Keratinocyte (primary cell): ENCODE data around the gene OLIG3. TPM values are rescaled to one million over a fixed set of nuclear protein-coding genes. Genes with fewer than 3 reads are reported as not detected.
A peak's percentile ranks its signal among the peaks of the same experiment; 100 is the strongest.

Experiments
- DNase-seq: peaks from one replicate; pipeline ENCODE4 v3.0.0-alpha.2; 2011; ENCODE audit warnings: low read depth, missing footprints, low spot score
- FAIRE-seq: peaks from 2 replicates; lab custom pipeline; 2011; peaks lifted over from hg19 to GRCh38; lab: Jason Lieb, UNC
- H2AFZ ChIP-seq: 2 replicates; pipeline ENCODE4 v1.6.0; 2012; ENCODE audit warnings: low read length, control low read depth, inconsistent platforms; ENCODE audit not compliant: control insufficient read depth
- H3K27ac ChIP-seq: 2 replicates; pipeline ENCODE4 v1.5.1; 2011; ENCODE audit warnings: low read length; ENCODE audit not compliant: control insufficient read depth, insufficient read depth
- H3K27me3 ChIP-seq: 3 replicates; pipeline ENCODE4 v1.6.0; 2011; ENCODE audit warnings: low read length; ENCODE audit not compliant: control insufficient read depth, insufficient read depth; ENCODE audit errors: extremely low read depth
- H3K36me3 ChIP-seq, 2 experiments: 2 replicates in 1 of 2; 3 replicates in 1 of 2; pipeline ENCODE4 v1.5.1; 2011; ENCODE audit warnings: low read length in 2 of 2, mild to moderate bottlenecking in 1 of 2; ENCODE audit not compliant: control insufficient read depth in 2 of 2, insufficient read depth in 2 of 2; ENCODE audit errors: extremely low read depth in 1 of 2
- H3K4me1 ChIP-seq: 3 replicates; pipeline ENCODE4 v1.5.1; 2011; ENCODE audit warnings: low read length; ENCODE audit not compliant: control insufficient read depth, insufficient read depth; ENCODE audit errors: extremely low read depth
- H3K4me2 ChIP-seq: 3 replicates; pipeline ENCODE4 v1.6.0; 2011; ENCODE audit warnings: low read depth, low read length; ENCODE audit not compliant: control insufficient read depth, insufficient read depth; ENCODE audit errors: extremely low read depth
- H3K4me3 ChIP-seq, 3 experiments: fragments of 200-600 bp in 1 of 3; sonication (generic) in 1 of 3; 2 replicates in 2 of 3; 3 replicates in 1 of 3; pipeline ENCODE4 v1.5.1; 2011 to 2016; ENCODE audit warnings: low read length in 3 of 3, mild to moderate bottlenecking in 3 of 3, control low read depth in 2 of 3, inconsistent platforms in 1 of 3, low read depth in 1 of 3, mixed read lengths in 1 of 3, mixed run types in 1 of 3, moderate library complexity in 1 of 3; ENCODE audit not compliant: control insufficient read depth in 2 of 3, insufficient read depth in 2 of 3; ENCODE audit errors: extremely low read depth in 1 of 3
- H3K79me2 ChIP-seq: 2 replicates; pipeline ENCODE4 v1.6.0; 2012; ENCODE audit warnings: low read length; ENCODE audit not compliant: control insufficient read depth, insufficient read depth
- H3K9ac ChIP-seq: 3 replicates; pipeline ENCODE4 v1.6.0; 2011; ENCODE audit warnings: low read length; ENCODE audit not compliant: control insufficient read depth, insufficient read depth; ENCODE audit errors: extremely low read depth
- H3K9me1 ChIP-seq: 3 replicates; pipeline ENCODE4 v1.6.0; 2011; ENCODE audit warnings: low read length; ENCODE audit not compliant: control insufficient read depth, insufficient read depth; ENCODE audit errors: extremely low read depth
- H3K9me3 ChIP-seq: 2 replicates; pipeline ENCODE4 v1.5.1; 2012; ENCODE audit warnings: low read depth, low read length; ENCODE audit not compliant: control insufficient read depth
- H4K20me1 ChIP-seq: 3 replicates; pipeline ENCODE4 v1.6.0; 2011; ENCODE audit warnings: low read length; ENCODE audit not compliant: control insufficient read depth, insufficient read depth; ENCODE audit errors: extremely low read depth
- CTCF ChIP-seq, 3 experiments: IDR thresholded peaks in 1 of 3; conservative IDR thresholded peaks in 1 of 3; optimal IDR thresholded peaks in 1 of 3; 2 replicates in 2 of 3; 3 replicates in 1 of 3; pipeline versions ENCODE3 to v1.5.1; 2011; ENCODE audit warnings: low read length in 3 of 3, mild to moderate bottlenecking in 3 of 3, moderate library complexity in 2 of 3, control low read depth in 1 of 3, inconsistent platforms in 1 of 3; ENCODE audit not compliant: insufficient read depth in 2 of 3; ENCODE audit errors: extremely low read depth in 1 of 3
- EZH2 ChIP-seq: IDR thresholded peaks from one replicate; pipeline ENCODE4 v1.6.1; 2012; ENCODE audit warnings: inconsistent platforms, mild to moderate bottlenecking, low read length, moderate library complexity
- dilution Hi-C: fragments of 300-500 bp; cut with MboI; formaldehyde crosslinking; loops from one replicate; pipeline ENCODE4 v1.7.0; 2020; ENCODE audit warnings: low sequenced_read_pairs; ENCODE audit not compliant: extremely low pct_ligation_motif_present
- polyA minus RNA-seq, 3 experiments: library from RNA; depleted of rRNA, polyadenylated mRNA; stranded (reverse); fragments of >200 nt; gene quantifications; 1 replicate in 1 of 3; 2 replicates in 1 of 3; 3 replicates in 1 of 3; pipeline ENCODE4 v1.2.3, GENCODE V29; 2011
- polyA plus RNA-seq, 5 experiments: library from polyadenylated mRNA; depleted of rRNA in 3 of 5; stranded (reverse) in 3 of 5; stranded (forward) in 1 of 5; unstranded in 1 of 5; fragments of >200 nt; gene quantifications; 1 replicate in 1 of 5; 2 replicates in 3 of 5; 3 replicates in 1 of 5; pipeline versions ENCODE4 v1.2.1 to v1.2.3, GENCODE V29; 2011 to 2012; ENCODE audit warnings: missing spikeins in 2 of 5, low read depth in 1 of 5, low replicate concordance in 1 of 5

OLIG3 gene
- not detected in 3 replicates for polyA plus RNA-seq
- not detected for polyA plus RNA-seq (2011; ENCODE audit: low read depth)
- polyA plus RNA-seq (2011; cell fraction: cytosol; rRNA removed) = not detected in 2 replicates
- not detected in 2 replicates for polyA plus RNA-seq (2011; cell fraction: nucleus; rRNA removed)
- polyA plus RNA-seq (2012; ENCODE audit: low replicate concordance) = not detected in 2 replicates
- polyA minus RNA-seq = not detected in 3 replicates
- polyA minus RNA-seq (2011; cell fraction: cytosol; rRNA and poly(A)+ RNA removed) = not detected
- polyA minus RNA-seq (2011; cell fraction: nucleus; rRNA and poly(A)+ RNA removed) = not detected in 2 replicates

DNA sequence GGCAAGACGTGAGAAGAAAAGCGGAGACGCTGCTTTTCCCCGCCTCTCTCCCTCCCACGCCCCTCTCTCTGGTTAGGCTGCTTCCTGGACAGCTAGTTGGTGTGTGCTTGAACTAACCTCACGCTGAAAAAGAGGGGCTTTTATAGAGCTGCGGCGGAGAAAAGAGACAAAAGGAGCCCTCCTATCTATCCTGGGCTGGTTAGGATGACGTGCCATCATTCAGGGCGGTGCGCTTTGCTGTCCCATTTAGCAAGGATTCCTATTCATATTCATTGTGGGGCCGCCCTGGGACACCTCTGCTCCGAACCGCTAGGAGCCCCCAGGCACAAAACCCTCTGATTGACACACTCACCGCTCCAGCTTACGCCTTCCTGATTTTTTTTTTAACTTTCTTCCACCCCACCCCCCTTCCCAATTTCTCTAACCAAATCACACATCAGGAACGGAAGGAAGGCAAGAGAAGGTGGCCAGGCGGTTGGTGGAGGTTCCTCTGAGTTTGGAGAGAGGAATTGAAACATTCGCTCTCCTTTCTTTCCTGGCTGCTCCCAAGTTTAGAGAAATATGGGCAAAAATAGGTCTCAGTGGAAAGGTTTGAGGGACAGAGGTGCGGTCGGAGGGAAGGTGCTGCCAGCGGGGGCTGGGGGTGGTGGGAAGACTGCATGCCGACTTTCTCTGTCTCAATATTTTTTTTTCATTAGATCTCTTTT is at the start of gene OLIG3:
Gene OLIG3 (minus strand): TSS at position 114 of the 707 bp plus-strand sequence. CDS start 224 bp downstream, outside the sequence.
- H3K36me3 ChIP-seq = no peaks in the 10 kb centered on the region
- H3K4me1 ChIP-seq = peaks cover 3% of the 10 kb centered on the region
- no peak within 1 kb of the TSS for H3K9ac ChIP-seq
- peaks cover 97% of the 10 kb centered on the region for H3K27me3 ChIP-seq
- H3K27ac ChIP-seq = no peak within 1 kb of the TSS
- no peaks in the 10 kb centered on the region for H4K20me1 ChIP-seq
- TF ChIP-seq EZH2 (peak; percentile 10), CTCF (optimal IDR thresholded peaks at IDR 0.05 in 1 of 3, IDR thresholded peaks at IDR 0.05 in 1 of 3, conservative IDR thresholded peaks at IDR 0.05 in 1 of 3; ENCODE audit: extremely low read depth in 1 of 3, insufficient read depth in 2 of 3, low read length in 3 of 3) (no peak)
- DNase-seq (no peak), FAIRE-seq (no peak)
- H3K9me1 ChIP-seq = no peaks in the 10 kb centered on the region
- H3K4me3 ChIP-seq = no peak within 1 kb of the TSS
- no peak within 1 kb of the TSS for H3K4me2 ChIP-seq
- no peaks in the 10 kb centered on the region for H3K9me3 ChIP-seq
- H3K79me2 ChIP-seq = no peaks in the 10 kb centered on the region
- dilution Hi-C loops = no loop called here
- no peak within 1 kb of the TSS for H2AFZ ChIP-seq

- no peak for FAIRE-seq
- no peaks in the 10 kb centered on the region for H4K20me1 ChIP-seq
- H3K79me2 ChIP-seq = no peaks in the 10 kb centered on the region
- dilution Hi-C loops = no loop called here
- no peaks in the 10 kb centered on the region for H3K4me1 ChIP-seq
- H3K9me3 ChIP-seq = no peaks in the 10 kb centered on the region
- H3K9me1 ChIP-seq = no peaks in the 10 kb centered on the region
- no peak for DNase-seq
- no peak overlapping the region for H3K9ac ChIP-seq
- no peaks in the 10 kb centered on the region for H3K36me3 ChIP-seq
- TF ChIP-seq CTCF (optimal IDR thresholded peaks at IDR 0.05 in 1 of 3, IDR thresholded peaks at IDR 0.05 in 1 of 3, conservative IDR thresholded peaks at IDR 0.05 in 1 of 3; ENCODE audit: extremely low read depth in 1 of 3, insufficient read depth in 2 of 3, low read length in 3 of 3) (no peak), EZH2 (no peak)
- no peak overlapping the region for H2AFZ ChIP-seq
- H3K27ac ChIP-seq = no peak overlapping the region
- H3K27me3 ChIP-seq = no peaks in the 10 kb centered on the region
- no peak overlapping the region for H3K4me3 ChIP-seq
- H3K4me2 ChIP-seq = no peak overlapping the region
Measured at GRCh38 chr6:137543114-137543513, 48.9 kb upstream of the OLIG3 start.
